ENCODE results near the gene SRGAP3.

DNA sequence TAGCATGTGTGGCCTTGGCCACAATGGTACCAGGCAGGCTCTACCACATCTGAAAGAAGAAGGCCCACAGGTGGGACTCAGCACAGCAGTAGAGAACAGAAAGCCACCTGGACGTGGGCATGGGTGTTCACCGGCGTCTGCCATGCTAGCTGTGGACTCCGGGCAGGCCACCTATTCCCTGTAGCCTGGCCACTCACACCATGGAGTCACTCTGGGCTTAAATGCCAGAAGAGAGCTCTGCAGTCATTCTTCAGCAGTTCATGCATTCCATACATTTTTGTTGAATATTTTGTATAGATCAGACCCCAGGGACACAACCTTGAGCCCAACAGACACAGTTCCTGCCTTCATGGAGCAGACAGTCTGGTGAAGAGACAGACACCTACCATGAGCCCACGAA, 138.6 kb downstream of the SRGAP3 start:
- TF ChIP-seq, protein P1, sequence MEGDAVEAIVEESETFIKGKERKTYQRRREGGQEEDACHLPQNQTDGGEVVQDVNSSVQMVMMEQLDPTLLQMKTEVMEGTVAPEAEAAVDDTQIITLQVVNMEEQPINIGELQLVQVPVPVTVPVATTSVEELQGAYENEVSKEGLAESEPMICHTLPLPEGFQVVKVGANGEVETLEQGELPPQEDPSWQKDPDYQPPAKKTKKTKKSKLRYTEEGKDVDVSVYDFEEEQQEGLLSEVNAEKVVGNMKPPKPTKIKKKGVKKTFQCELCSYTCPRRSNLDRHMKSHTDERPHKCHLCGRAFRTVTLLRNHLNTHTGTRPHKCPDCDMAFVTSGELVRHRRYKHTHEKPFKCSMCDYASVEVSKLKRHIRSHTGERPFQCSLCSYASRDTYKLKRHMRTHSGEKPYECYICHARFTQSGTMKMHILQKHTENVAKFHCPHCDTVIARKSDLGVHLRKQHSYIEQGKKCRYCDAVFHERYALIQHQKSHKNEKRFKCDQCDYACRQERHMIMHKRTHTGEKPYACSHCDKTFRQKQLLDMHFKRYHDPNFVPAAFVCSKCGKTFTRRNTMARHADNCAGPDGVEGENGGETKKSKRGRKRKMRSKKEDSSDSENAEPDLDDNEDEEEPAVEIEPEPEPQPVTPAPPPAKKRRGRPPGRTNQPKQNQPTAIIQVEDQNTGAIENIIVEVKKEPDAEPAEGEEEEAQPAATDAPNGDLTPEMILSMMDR (IDR thresholded peaks at IDR 0.05), result no peak
- no peak for TF ChIP-seq POLR2A (IDR thresholded peaks at IDR 0.05)
